HCT116 (cell line): Measurements from ENCODE around the gene NANOS2. TPM values are rescaled to one million over a fixed set of nuclear protein-coding genes. Genes with fewer than 3 reads are reported as not detected.

ENCODE experiments used
- ATAC-seq: fragments of 200-7000 bp; cut with Tn5 transposase; 2 replicates; pipeline ENCODE4 v1.9.1; 2020; ENCODE audit warnings: mild to moderate bottlenecking, moderate library complexity
- BruUV-seq: library from RNA; stranded (reverse); fragments of 400-500 nt; replicated peaks from 2 replicates; lab custom pipeline; 2021; lab: Mats Ljungman, UMichigan
- CTCF ChIA-PET: fragments of 300-600 bp; sonication (Branson Sonifier 250); formaldehyde crosslinking; loops from one replicate; lab custom pipeline; 2021; ENCODE audit warnings: antibody characterized with exemption; lab: Charles Lee
- POLR2A ChIA-PET: fragments of 300-600, 350-600 bp; sonication (Branson Sonifier 250); formaldehyde crosslinking; loops from one replicate; lab custom pipeline; 2021; ENCODE audit warnings: antibody characterized with exemption; lab: Charles Lee
- RAD21 ChIA-PET, 2 experiments: fragments of 300-600 bp; sonication (Branson Sonifier 250); formaldehyde crosslinking; loops; one replicate each; lab custom pipeline; 2023; ENCODE audit warnings: low total read pairs in 2 of 2; ENCODE audit not compliant: uncharacterized antibody in 2 of 2, unreplicated experiment in 2 of 2, low non-redundant PET in 1 of 2; lab: Charles Lee
- DNase-seq: peaks from one replicate; pipeline ENCODE4 v3.0.0-alpha.2; 2010; ENCODE audit warnings: low read depth, low spot score
- H2AFZ ChIP-seq: fragments of 200-600 bp; shearing (Covaris generic), sonication (generic); 2 replicates; pipeline ENCODE4 v1.6.1; 2017; ENCODE audit warnings: low read depth, mixed run types, mixed read lengths, antibody characterized with exemption, low read length; ENCODE audit not compliant: poor library complexity, severe bottlenecking
- H3K27ac ChIP-seq: 2 replicates; pipeline ENCODE4 v1.5.1; 2012; ENCODE audit warnings: low read depth, low read length
- H3K27me3 ChIP-seq: fragments of 200-600 bp; sonication (generic); 2 replicates; pipeline ENCODE4 v1.6.1; 2016; ENCODE audit warnings: mixed run types, low read length, mixed read lengths; ENCODE audit not compliant: insufficient read depth
- H3K36me3 ChIP-seq, 2 experiments: fragments of 200-500 bp in 1 of 2; fragments of 200-600 bp in 1 of 2; sonication (Bioruptor generic) in 1 of 2; sonication (generic) in 1 of 2; 2 replicates each; pipeline versions ENCODE4 v1.5.1 to v1.6.1; 2014 to 2016; ENCODE audit warnings: low read length in 2 of 2, inconsistent platforms in 1 of 2, mixed read lengths in 1 of 2, mixed run types in 1 of 2; ENCODE audit not compliant: insufficient read depth in 2 of 2, control insufficient read depth in 1 of 2
- H3K4me1 ChIP-seq, 2 experiments: fragments of 200-600 bp in 1 of 2; sonication (generic) in 1 of 2; 2 replicates each; pipeline versions ENCODE4 v1.5.1 to v1.6.1; 2012 to 2017; ENCODE audit warnings: low read length in 2 of 2, inconsistent platforms in 1 of 2, mild to moderate bottlenecking in 1 of 2, mixed read lengths in 1 of 2, mixed run types in 1 of 2, moderate library complexity in 1 of 2; ENCODE audit not compliant: insufficient read depth in 2 of 2, control insufficient read depth in 1 of 2
- H3K4me2 ChIP-seq: fragments of 200-600 bp; sonication (generic); 2 replicates; pipeline ENCODE4 v1.6.1; 2017; ENCODE audit warnings: mixed run types, low read length, mixed read lengths
- H3K4me3 ChIP-seq, 2 experiments: fragments of 200-600 bp in 1 of 2; sonication (generic) in 1 of 2; replicated peaks in 1 of 2; 2 replicates each; pipeline ENCODE4 v1.5.1; 2011 to 2016; ENCODE audit warnings: low read length in 2 of 2, control low read depth in 1 of 2, low read depth in 1 of 2, mild to moderate bottlenecking in 1 of 2, mixed read lengths in 1 of 2, mixed run types in 1 of 2
- H3K79me2 ChIP-seq: fragments of 200-600 bp; sonication (generic); 2 replicates; pipeline ENCODE4 v1.6.1; 2017; ENCODE audit warnings: mild to moderate bottlenecking, mixed run types, low read length, moderate library complexity, mixed read lengths; ENCODE audit not compliant: insufficient read depth
- H3K9ac ChIP-seq: fragments of 200-600 bp; sonication (generic); 2 replicates; pipeline ENCODE4 v1.6.1; 2016; ENCODE audit warnings: low read length, mixed read lengths
- H3K9me2 ChIP-seq: fragments of 200-600 bp; sonication (generic), shearing (Covaris generic); 2 replicates; pipeline ENCODE4 v1.6.1; 2017; ENCODE audit warnings: mixed run types, mild to moderate bottlenecking, moderate library complexity; ENCODE audit not compliant: insufficient read depth
- H3K9me3 ChIP-seq, 2 experiments: fragments of 200-500 bp in 1 of 2; fragments of 200-600 bp in 1 of 2; sonication (Bioruptor generic) in 1 of 2; sonication (generic) in 1 of 2; 2 replicates each; pipeline ENCODE4 v1.6.1; 2014 to 2017; ENCODE audit warnings: low read length in 2 of 2, mixed read lengths in 2 of 2, inconsistent platforms in 1 of 2, low read depth in 1 of 2, mild to moderate bottlenecking in 1 of 2, mixed run types in 1 of 2, moderate library complexity in 1 of 2; ENCODE audit not compliant: control insufficient read depth in 1 of 2, insufficient read depth in 1 of 2
- H4K20me1 ChIP-seq: fragments of 200-600 bp; sonication (generic), shearing (Covaris generic); 2 replicates; pipeline ENCODE4 v1.6.1; 2017; ENCODE audit warnings: mixed run types, mild to moderate bottlenecking, moderate library complexity; ENCODE audit not compliant: insufficient read depth
- ATF3 ChIP-seq: IDR thresholded peaks from 2 replicates; pipeline ENCODE4 v1.6.1; 2012
- CBX3 ChIP-seq: IDR thresholded peaks from 2 replicates; pipeline ENCODE4 v1.6.1; 2012; ENCODE audit warnings: low read depth
- CEBPB ChIP-seq: IDR thresholded peaks from 2 replicates; pipeline ENCODE4 v1.6.1; 2012; ENCODE audit warnings: low read depth
- CTCF ChIP-seq, 3 experiments: fragments of 200-600 bp in 1 of 3; sonication (generic) in 1 of 3; IDR thresholded peaks in 2 of 3; conservative IDR thresholded peaks in 1 of 3; 2 replicates each; pipeline ENCODE4 v1.5.1; 2012 to 2017; ENCODE audit warnings: low read depth in 2 of 3, low read length in 2 of 3, antibody characterized with exemption in 1 of 3, borderline replicate concordance in 1 of 3, control low read depth in 1 of 3, mild to moderate bottlenecking in 1 of 3, mixed read lengths in 1 of 3, mixed run types in 1 of 3, moderate library complexity in 1 of 3; ENCODE audit not compliant: insufficient read depth in 1 of 3
- EGR1 ChIP-seq: IDR thresholded peaks from 2 replicates; pipeline ENCODE4 v1.6.1; 2012; ENCODE audit warnings: low read depth
- ELF1 ChIP-seq: IDR thresholded peaks from 2 replicates; pipeline ENCODE4 v1.6.1; 2012; ENCODE audit warnings: low read depth, borderline replicate concordance
- EZH2 ChIP-seq: fragments of 200-600 bp; sonication (generic); IDR thresholded peaks from 2 replicates; pipeline ENCODE4 v1.6.1; 2017; ENCODE audit warnings: antibody characterized with exemption, mixed run types
- EZH2phosphoT487 ChIP-seq: fragments of 200-600 bp; IDR thresholded peaks from 2 replicates; pipeline ENCODE4 v1.6.1; 2018; ENCODE audit warnings: antibody characterized with exemption, borderline replicate concordance
- FOSL1 ChIP-seq: IDR thresholded peaks from 2 replicates; pipeline ENCODE4 v1.6.1; 2012; ENCODE audit warnings: low read depth
- JUND ChIP-seq: IDR thresholded peaks from 2 replicates; pipeline ENCODE4 v1.6.1; 2012
- MAX ChIP-seq: IDR thresholded peaks from 2 replicates; pipeline ENCODE4 v1.6.1; 2012
- POLR2A ChIP-seq: IDR thresholded peaks from 2 replicates; pipeline ENCODE4 v1.7.0; 2011; ENCODE audit warnings: borderline replicate concordance; ENCODE audit not compliant: insufficient read depth, insufficient read length; ENCODE audit errors: extremely low read depth
- POLR2AphosphoS5 ChIP-seq: IDR thresholded peaks from 2 replicates; pipeline ENCODE4 v1.6.1; 2011; ENCODE audit warnings: mild to moderate bottlenecking, low read depth, low read length, moderate library complexity
- REST ChIP-seq: IDR thresholded peaks from 2 replicates; pipeline ENCODE4 v1.6.1; 2012; ENCODE audit warnings: low read depth
- SIN3A ChIP-seq: IDR thresholded peaks from 2 replicates; pipeline ENCODE4 v1.6.1; 2012; ENCODE audit warnings: low read depth
- SP1 ChIP-seq: IDR thresholded peaks from 2 replicates; pipeline ENCODE4 v1.6.1; 2012; ENCODE audit warnings: low read depth
- SRF ChIP-seq: IDR thresholded peaks from 2 replicates; pipeline ENCODE4 v1.6.1; 2012; ENCODE audit warnings: low read depth
- TCF7L2 ChIP-seq: IDR thresholded peaks from 2 replicates; pipeline ENCODE4 v1.7.0; 2011; ENCODE audit warnings: borderline replicate concordance, inconsistent platforms; ENCODE audit not compliant: insufficient read depth, insufficient read length; ENCODE audit errors: extremely low read depth
- YY1 ChIP-seq: IDR thresholded peaks from 2 replicates; pipeline ENCODE4 v1.6.1; 2011; ENCODE audit warnings: low read length, low read depth, moderate library complexity, mild to moderate bottlenecking; ENCODE audit not compliant: insufficient replicate concordance; ENCODE audit errors: extremely low read depth
- ZFX ChIP-seq: fragments of 450-650 bp; IDR thresholded peaks from 2 replicates; pipeline ENCODE4 v1.6.1; 2017
- ZNF274 ChIP-seq: fragments of 200-500 bp; sonication (Bioruptor generic); IDR thresholded peaks from 2 replicates; pipeline ENCODE4 v1.6.1; 2014; ENCODE audit warnings: mild to moderate bottlenecking, low read depth, low read length, inconsistent platforms
- intact Hi-C: fragments of 100-400 bp; cut with micrococcal nuclease; formaldehyde crosslinking; loops from 2 replicates; pipeline ENCODE4 v1.10.0; 2022
- total RNA-seq: library from RNA; stranded (reverse); gene quantifications from one replicate; pipeline ENCODE4 v1.2.1, GENCODE V29; 2021; ENCODE audit not compliant: unreplicated experiment

NANOS2 gene
- total RNA-seq, 1 experiment from 2014 or later, result not detected

- Histone ChIP-seq H3K9me3 (no peaks in the 10 kb centered on the region), H3K4me1 (peaks cover 27 to 56% of the 10 kb centered on the region in 2 experiments)
- TF ChIP-seq SIN3A (no peak), CEBPB (no peak), ELF1 (no peak), POLR2A (no peak), CTCF (IDR thresholded peaks at IDR 0.05 in 2 of 3, conservative IDR thresholded peaks at IDR 0.05 in 1 of 3; ENCODE audit: borderline replicate concordance in 1 of 3, insufficient read depth in 1 of 3, low read depth in 2 of 3, low read length in 2 of 3) (peak; percentile 99 to 100 (median 100)), YY1 (peak; percentile 74), JUND (no peak), TCF7L2 (peak; percentile 88), ATF3 (no peak), ZFX (peak; percentile 52; the same call in 1 of the 2 replicates), MAX (peak; percentile 75), REST (no peak), FOSL1 (no peak), POLR2AphosphoS5 (peak; percentile 75), CBX3 (peak; percentile 83), SP1 (peak; percentile 68), EZH2 (no peak), SRF (no peak), EZH2phosphoT487 (no peak), EGR1 (0 out of 2 replicates have a peak, but pooled peaks have one; percentile 27), ZNF274 (no peak)
Observed at GRCh38 chr19:45882652-45883585, 31.7 kb downstream of the NANOS2 start.

More at GRCh38 chr19:45882652-45883585, 31.7 kb downstream of the NANOS2 start:
- DNase-seq (peak; percentile 77), ATAC-seq (peak; percentile 49)
- H3K4me3 ChIP-seq, result peak overlapping the region; percentile 61 to 76
- intact Hi-C loops, result loop anchor here (1.0 kb wide), 2 partner anchors 19 to 66 kb away; partner anchors contain the start of gene FOXA3
- H3K9me2 ChIP-seq, result no peaks in the 10 kb centered on the region
- TSS peak; percentile 59 for BruUV-seq
- ChIA-PET CTCF (interaction anchor here (0.6 to 5.0 kb wide), 5 partner anchors 13 to 194 kb away, joined by 3 to 45 read pairs (median 15); partner anchors contain the start of genes FOXA3, SIX5 and SYMPK), RAD21 (interaction anchor here in 1 of 2 experiments (1.0 kb wide), 1 partner anchor 18 kb away, joined by 4 read pairs; the partner anchor contains the start of gene FOXA3), POLR2A (interaction anchor here (0.6 to 3.3 kb wide), 2 partner anchors 19 to 899 kb away, joined by 3 to 24 read pairs; partner anchors contain the start of genes FOXA3 and SYMPK)
- H3K9ac ChIP-seq, result peak overlapping the region; percentile 57
- peaks cover 15% of the 10 kb centered on the region for H3K79me2 ChIP-seq
- no peaks in the 10 kb centered on the region for H3K36me3 ChIP-seq
- no peaks in the 10 kb centered on the region for H3K27me3 ChIP-seq
- peak overlapping the region; percentile 96 for H3K4me2 ChIP-seq
- no peaks in the 10 kb centered on the region for H4K20me1 ChIP-seq
- H2AFZ ChIP-seq, result no peak overlapping the region
- H3K27ac ChIP-seq, result peak overlapping the region; percentile 68
